Stimulated activated naive CD8-positive, alpha-beta T cell treated with anti-CD3 and anti-CD28 coated beads, Interleukin-15, Interleukin-2, amounts not matched to agents 100 U/mL and 50 U/mL, for 24 hours (primary cell): ENCODE results near the gene TPK1.

Source experiments
- ATAC-seq: fragments of 150-1000 bp; cut with Tn5 transposase; one replicate; pipeline ENCODE4 v1.10.0; 2021
- DNase-seq: peaks from one replicate; pipeline ENCODE4 v3.0.0; 2021

TPK1 gene

DNA sequence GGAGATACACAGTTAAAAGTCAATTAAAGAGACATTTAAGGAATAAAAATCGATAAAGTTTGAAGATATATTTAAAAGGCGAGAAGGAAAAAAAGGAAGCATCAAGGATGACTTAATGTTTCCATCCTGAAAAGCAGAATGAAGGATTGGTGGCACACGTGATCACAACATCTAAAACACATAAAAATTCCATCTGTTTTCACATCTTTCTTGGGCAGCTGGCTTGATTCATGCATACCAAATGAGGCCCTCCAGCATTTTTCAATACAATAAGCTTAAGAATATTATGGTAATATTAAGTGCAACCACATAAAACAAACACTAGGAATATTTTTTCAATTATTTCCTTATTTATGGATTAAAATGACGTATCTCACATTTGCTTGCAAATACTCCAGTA lies 112.6 kb downstream of the TPK1 start:
- no peak for ATAC-seq
- DNase-seq = no peak

GRCh38 chr7:144720710-144721109 lies 115.1 kb downstream of the TPK1 start:
- ATAC-seq = no peak

GRCh38 chr7:144720149-144720548 lies 115.7 kb downstream of the TPK1 start:
- DNase-seq (no peak), ATAC-seq (no peak)

More at GRCh38 chr7:144720710-144721109, 115.1 kb downstream of the TPK1 start:
- DNase-seq = no peak

DNA sequence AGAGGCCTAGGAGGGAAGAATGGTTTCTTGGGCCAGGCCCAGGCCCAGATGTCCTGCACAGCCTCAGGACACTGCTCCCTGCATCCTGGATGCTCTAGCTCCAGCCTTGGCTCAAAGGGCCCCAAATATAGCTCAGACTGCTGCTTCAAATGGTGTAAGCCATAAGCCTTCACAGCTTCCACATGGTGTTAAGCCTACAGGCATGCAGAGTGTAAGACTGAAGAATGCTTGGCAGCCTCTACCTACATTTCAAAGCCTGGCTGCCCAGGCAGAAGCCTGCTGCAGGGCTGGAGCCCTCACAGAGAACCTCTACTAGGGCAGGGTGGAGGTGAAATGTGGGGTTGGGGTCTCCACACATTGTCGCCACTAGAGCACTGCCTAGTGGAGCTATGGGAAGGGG lies 118.1 kb downstream of the TPK1 start:
- ATAC-seq = no peak
- no peak for DNase-seq

DNA sequence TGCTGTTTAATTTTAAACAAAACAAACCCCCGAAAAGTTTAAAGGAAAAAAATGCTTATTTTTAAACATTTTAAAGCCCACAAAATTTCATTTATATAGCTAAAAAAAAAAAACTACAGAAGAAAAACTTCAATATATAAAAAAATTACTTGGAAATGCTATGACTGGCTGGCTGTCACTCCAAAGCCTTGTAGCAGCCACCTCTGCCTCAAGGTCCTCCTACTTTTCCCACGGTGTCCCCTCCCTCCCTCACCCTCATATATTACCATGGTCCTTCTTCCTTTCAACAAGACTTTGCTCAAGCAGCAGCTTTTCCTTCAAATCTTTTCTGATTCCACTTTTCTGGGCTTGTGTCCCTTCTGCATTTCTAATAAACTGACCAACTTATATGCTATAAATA lies 122.0 kb downstream of the TPK1 start:
- DNase-seq (no peak), ATAC-seq (no peak)

GRCh38 chr7:144710791-144711190 lies 125.1 kb downstream of the TPK1 start:
- ATAC-seq (no peak), DNase-seq (no peak)

- DNase-seq (no peak), ATAC-seq (no peak)
These were observed 126.8 kb downstream of the TPK1 start for GRCh38 chr7:144709066-144709465.

GRCh38 chr7:144691240-144691639 lies 144.6 kb downstream of the TPK1 start:
- ATAC-seq (no peak), DNase-seq (no peak)

- ATAC-seq (no peak), DNase-seq (no peak)
These were observed 153.1 kb downstream of the TPK1 start for GRCh38 chr7:144682581-144683280.

GRCh38 chr7:144676492-144676891 lies 159.4 kb downstream of the TPK1 start:
- no peak for DNase-seq
- ATAC-seq = no peak

- ATAC-seq = no peak
- DNase-seq = no peak
These were observed 161.3 kb downstream of the TPK1 start for GRCh38 chr7:144674550-144674949.

DNA sequence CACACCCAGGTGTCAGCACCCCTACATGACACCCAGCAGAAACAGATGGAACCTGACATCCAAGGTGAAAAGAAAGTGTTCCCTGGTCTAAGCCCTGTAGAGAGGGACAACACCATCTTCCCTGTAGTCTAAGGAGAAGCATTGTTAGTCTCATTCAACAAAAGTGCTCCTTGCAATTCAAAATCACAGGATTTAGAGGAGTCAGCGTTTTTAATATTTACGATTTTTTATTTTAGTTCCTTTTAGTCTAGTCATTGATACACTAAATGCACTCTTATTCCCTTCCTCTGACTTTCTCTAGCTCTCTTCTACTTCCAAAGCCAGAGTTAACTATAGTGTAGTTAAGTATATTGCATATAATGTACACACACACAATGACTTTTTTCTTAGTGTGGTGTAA lies 163.0 kb downstream of the TPK1 start:
- no peak for ATAC-seq
- DNase-seq = no peak

DNA sequence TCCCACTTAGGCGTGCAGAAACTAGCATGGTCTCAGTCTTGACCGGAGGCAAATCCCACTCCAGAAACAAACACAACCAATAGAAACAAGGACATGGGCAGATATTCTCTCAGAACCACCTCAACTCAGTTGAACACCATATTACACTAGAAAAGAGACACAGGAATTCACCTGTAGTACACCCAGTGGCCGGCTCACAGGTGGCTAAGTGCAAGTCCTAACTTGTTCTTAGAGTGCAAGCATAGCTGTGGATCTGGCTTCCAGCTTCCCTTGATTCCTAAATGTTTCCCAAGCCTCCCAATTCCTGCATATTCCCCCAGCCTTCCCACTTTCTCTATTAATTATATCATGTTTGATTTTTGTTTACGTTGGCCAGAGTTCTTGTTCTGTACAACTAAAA lies 164.4 kb downstream of the TPK1 start:
- ATAC-seq = no peak
- no peak for DNase-seq

GRCh38 chr7:144670218-144670617 lies 165.6 kb downstream of the TPK1 start:
- ATAC-seq = no peak
- no peak for DNase-seq

GRCh38 chr7:144668503-144668902 lies 167.3 kb downstream of the TPK1 start:
- no peak for DNase-seq
- no peak for ATAC-seq

- no peak for ATAC-seq
These were observed 170.0 kb downstream of the TPK1 start for GRCh38 chr7:144665689-144666381.

DNA sequence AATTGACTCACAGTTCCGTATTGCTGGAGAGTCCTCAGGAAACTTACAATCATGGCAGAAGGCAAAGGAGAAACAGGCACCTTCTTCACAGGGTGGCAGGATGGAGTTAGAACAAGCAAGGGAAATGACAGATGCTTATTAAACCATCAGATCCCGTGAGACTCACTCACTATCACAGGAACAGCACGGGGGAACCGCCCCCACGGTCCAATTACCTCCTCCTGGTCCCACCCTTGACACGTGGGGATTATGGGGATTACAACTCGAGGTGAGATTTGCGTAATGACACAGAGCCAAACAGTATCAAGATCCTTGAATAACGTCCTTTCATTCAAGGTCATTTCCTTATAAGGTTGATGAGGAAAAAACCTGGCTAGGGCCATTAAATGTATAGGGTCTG lies 176.6 kb downstream of the TPK1 start:
- ATAC-seq = no peak
- DNase-seq = no peak

More at GRCh38 chr7:144665689-144666381, 170.0 kb downstream of the TPK1 start:
- no peak for DNase-seq

DNA sequence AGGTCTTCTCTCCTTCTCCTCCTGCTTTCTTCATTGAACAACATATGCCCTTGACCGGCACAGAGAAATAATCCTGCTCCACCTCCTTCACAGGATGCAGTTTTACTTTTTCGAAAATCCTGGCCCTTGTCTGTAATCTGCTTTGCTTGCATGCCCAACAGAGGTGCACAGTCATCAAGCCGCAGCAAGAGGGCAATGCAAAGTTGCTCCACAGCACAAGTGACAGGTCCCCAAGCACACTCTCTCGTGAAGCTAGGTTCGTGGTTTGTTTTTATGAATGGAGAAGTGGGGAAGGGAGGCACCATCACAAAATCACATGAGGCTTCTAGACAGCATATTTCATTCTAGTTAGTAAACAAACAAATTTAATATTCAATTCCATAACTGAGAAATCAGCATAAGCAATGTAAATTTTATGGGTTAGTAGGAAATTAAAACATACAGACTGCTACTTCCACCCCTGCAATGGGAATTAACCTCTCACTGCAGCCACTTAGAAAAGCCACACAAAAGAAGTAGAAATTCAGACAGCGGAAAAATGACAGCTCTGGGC lies 178.8 kb downstream of the TPK1 start:
- no peak for ATAC-seq

DNA sequence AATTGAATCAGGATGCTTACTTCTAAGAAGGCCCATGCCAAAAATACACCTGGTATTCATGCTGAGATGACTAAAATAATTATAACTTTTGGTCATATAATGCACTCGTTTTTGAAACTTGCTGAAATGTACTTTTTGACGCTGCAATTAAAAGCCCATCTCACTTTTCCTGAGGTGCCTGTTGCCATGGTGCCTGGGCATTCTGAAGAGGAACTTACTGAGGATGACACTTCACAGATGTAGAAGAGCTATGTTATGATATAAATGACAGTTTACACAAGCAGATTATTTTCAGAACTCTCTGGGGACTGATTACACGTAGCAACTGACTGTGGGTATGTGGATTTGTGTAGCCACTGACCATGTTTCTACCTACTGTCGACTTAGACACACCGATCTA lies 182.4 kb downstream of the TPK1 start:
- ATAC-seq (no peak), DNase-seq (no peak)

More for the DNA sequence above, 178.8 kb downstream of the TPK1 start:
- no peak for DNase-seq

GRCh38 chr7:144650439-144650838 lies 185.4 kb downstream of the TPK1 start:
- DNase-seq = no peak
- ATAC-seq = no peak

DNA sequence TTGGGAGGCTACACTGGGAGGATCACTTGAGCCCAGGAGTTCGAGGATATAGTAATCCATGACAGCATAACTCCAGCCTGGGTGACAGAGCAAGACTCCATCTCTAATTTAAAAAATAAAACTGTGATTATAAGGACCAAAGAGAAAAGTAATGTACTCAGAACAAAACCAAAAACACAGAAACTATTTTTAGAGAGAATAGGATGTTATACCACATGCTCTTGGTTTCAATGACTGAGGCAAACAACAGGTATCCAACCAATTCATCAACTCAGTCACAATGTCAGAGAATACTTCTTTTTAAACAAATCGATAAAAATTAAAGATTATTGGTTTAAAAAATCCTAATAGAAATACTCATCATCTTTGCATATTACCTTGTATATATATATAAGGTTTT lies 186.7 kb downstream of the TPK1 start:
- ATAC-seq = no peak

GRCh38 chr7:144641389-144642044 lies 194.3 kb downstream of the TPK1 start:
- no peak for DNase-seq
- no peak for ATAC-seq

More for the DNA sequence above, 186.7 kb downstream of the TPK1 start:
- DNase-seq = no peak

GRCh38 chr7:144632724-144633123 lies 203.1 kb downstream of the TPK1 start:
- no peak for ATAC-seq
- no peak for DNase-seq
